Loucy (cell line): ENCODE measurements around the gene NCOA5.

ENCODE experiments used
- EZH2phosphoT487 ChIP-seq: fragments of 200-600 bp; IDR thresholded peaks from 2 replicates; pipeline ENCODE4 v1.6.1; 2018; ENCODE audit warnings: antibody characterized with exemption, mild to moderate bottlenecking, moderate library complexity, borderline replicate concordance
- TF ChIP-seq, protein P1 (sequence below): fragments of 200-600 bp; sonication (generic); conservative IDR thresholded peaks from 2 replicates; pipeline ENCODE4 v1.5.1; 2014; ENCODE audit warnings: mild to moderate bottlenecking, antibody characterized with exemption, low read length

- TF ChIP-seq EZH2phosphoT487 = no peak
- TF ChIP-seq, protein P1, sequence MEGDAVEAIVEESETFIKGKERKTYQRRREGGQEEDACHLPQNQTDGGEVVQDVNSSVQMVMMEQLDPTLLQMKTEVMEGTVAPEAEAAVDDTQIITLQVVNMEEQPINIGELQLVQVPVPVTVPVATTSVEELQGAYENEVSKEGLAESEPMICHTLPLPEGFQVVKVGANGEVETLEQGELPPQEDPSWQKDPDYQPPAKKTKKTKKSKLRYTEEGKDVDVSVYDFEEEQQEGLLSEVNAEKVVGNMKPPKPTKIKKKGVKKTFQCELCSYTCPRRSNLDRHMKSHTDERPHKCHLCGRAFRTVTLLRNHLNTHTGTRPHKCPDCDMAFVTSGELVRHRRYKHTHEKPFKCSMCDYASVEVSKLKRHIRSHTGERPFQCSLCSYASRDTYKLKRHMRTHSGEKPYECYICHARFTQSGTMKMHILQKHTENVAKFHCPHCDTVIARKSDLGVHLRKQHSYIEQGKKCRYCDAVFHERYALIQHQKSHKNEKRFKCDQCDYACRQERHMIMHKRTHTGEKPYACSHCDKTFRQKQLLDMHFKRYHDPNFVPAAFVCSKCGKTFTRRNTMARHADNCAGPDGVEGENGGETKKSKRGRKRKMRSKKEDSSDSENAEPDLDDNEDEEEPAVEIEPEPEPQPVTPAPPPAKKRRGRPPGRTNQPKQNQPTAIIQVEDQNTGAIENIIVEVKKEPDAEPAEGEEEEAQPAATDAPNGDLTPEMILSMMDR = no peak
Measured at GRCh38 chr20:46013322-46013828, 76.4 kb downstream of the NCOA5 start.
